PC-3 (cell line): ENCODE results near the gene ATP6V1G2. TPM values are rescaled to one million over a fixed set of nuclear protein-coding genes. Genes with fewer than 3 reads are reported as not detected.

Source experiments
- ATAC-seq: fragments of 200-7000 bp; cut with Tn5 transposase; 2 replicates; pipeline ENCODE4 v1.9.1; 2020; ENCODE audit warnings: mild to moderate bottlenecking, moderate library complexity
- BruUV-seq: library from RNA; stranded (reverse); fragments of 400-500 nt; replicated peaks from 2 replicates; lab custom pipeline; 2021; lab: Mats Ljungman, UMichigan
- CTCF ChIA-PET: fragments of 300-600 bp; sonication (Branson Sonifier 250); formaldehyde crosslinking; loops from one replicate; lab custom pipeline; 2022; ENCODE audit warnings: antibody characterized with exemption; lab: Charles Lee
- POLR2A ChIA-PET: fragments of 300-600 bp; sonication (Branson Sonifier 250); formaldehyde crosslinking; loops from one replicate; lab custom pipeline; 2022; ENCODE audit warnings: antibody characterized with exemption; ENCODE audit not compliant: unreplicated experiment; lab: Charles Lee
- DNase-seq: peaks from one replicate; pipeline ENCODE4 v3.0.0-alpha.2; 2015
- H2AFZ ChIP-seq: fragments of 300-600 bp; sonication (generic); 2 replicates; pipeline ENCODE4 v1.6.0; 2016; ENCODE audit warnings: antibody characterized with exemption, low read length
- H3F3A ChIP-seq: fragments of 300-600 bp; sonication (generic); one replicate; pipeline ENCODE4 v1.6.0; 2017; ENCODE audit warnings: antibody characterized with exemption, low read length, control low read depth, mild to moderate bottlenecking; ENCODE audit not compliant: unreplicated experiment
- H3K27ac ChIP-seq: fragments of 300-600 bp; sonication (generic); 2 replicates; pipeline ENCODE4 v1.5.1; 2016; ENCODE audit warnings: mild to moderate bottlenecking, low read length
- H3K27me3 ChIP-seq: fragments of 300-600 bp; sonication (generic); 2 replicates; pipeline ENCODE4 v1.6.1; 2016; ENCODE audit warnings: low read length, mixed read lengths
- H3K36me3 ChIP-seq: fragments of 300-600 bp; sonication (generic); 2 replicates; pipeline ENCODE4 v1.6.1; 2016; ENCODE audit warnings: low read depth, mixed run types, low read length, mixed read lengths
- H3K4me1 ChIP-seq: fragments of 300-600 bp; sonication (generic); 2 replicates; pipeline ENCODE4 v1.5.1; 2016; ENCODE audit warnings: low read length; ENCODE audit not compliant: insufficient read depth
- H3K4me2 ChIP-seq: fragments of 300-600 bp; sonication (generic); 2 replicates; pipeline ENCODE4 v1.6.0; 2016; ENCODE audit warnings: low read length
- H3K4me3 ChIP-seq: fragments of 300-600 bp; sonication (generic); 2 replicates; pipeline ENCODE4 v1.5.1; 2016; ENCODE audit warnings: mild to moderate bottlenecking, low read length, mixed read lengths
- H3K79me2 ChIP-seq: fragments of 300-600 bp; sonication (generic); 2 replicates; pipeline ENCODE4 v1.6.1; 2017; ENCODE audit warnings: low read length, mixed read lengths
- H3K9ac ChIP-seq: fragments of 300-600 bp; sonication (generic); 2 replicates; pipeline ENCODE4 v1.6.0; 2016; ENCODE audit warnings: mild to moderate bottlenecking, low read length
- H3K9me2 ChIP-seq: fragments of 300-600 bp; sonication (generic); replicated peaks from 2 replicates; pipeline ENCODE4 v1.6.1; 2016; ENCODE audit warnings: mixed run types, low read length, mixed read lengths
- H3K9me3 ChIP-seq: fragments of 300-600 bp; sonication (generic); 2 replicates; pipeline ENCODE4 v1.6.1; 2016; ENCODE audit warnings: low read length, mixed read lengths
- H4K20me1 ChIP-seq: fragments of 300-600 bp; sonication (generic); 2 replicates; pipeline ENCODE4 v1.6.1; 2016; ENCODE audit warnings: low read length, mixed read lengths
- CTCF ChIP-seq: fragments of 300-600 bp; sonication (generic); conservative IDR thresholded peaks from 2 replicates; pipeline ENCODE4 v1.5.1; 2017; ENCODE audit warnings: antibody characterized with exemption, low read depth, mild to moderate bottlenecking, low read length
- EZH2 ChIP-seq: fragments of 300-600 bp; sonication (generic); IDR thresholded peaks from one replicate; pipeline ENCODE4 v1.6.1; 2017; ENCODE audit warnings: antibody characterized with exemption, mild to moderate bottlenecking, low read length; ENCODE audit not compliant: unreplicated experiment
- EZH2phosphoT487 ChIP-seq: fragments of 300-600 bp; sonication (generic); IDR thresholded peaks from 2 replicates; pipeline ENCODE4 v1.6.1; 2018; ENCODE audit warnings: mild to moderate bottlenecking, antibody characterized with exemption, low read length, borderline replicate concordance
- intact Hi-C: fragments of 100-400 bp; cut with micrococcal nuclease; formaldehyde crosslinking; loops from 2 replicates; pipeline ENCODE4 v1.9.0; 2023
- total RNA-seq: library from RNA; depleted of rRNA; stranded (reverse); fragments of >200 nt; gene quantifications from 2 replicates; pipeline ENCODE4 v1.2.3, GENCODE V29; 2014

ATP6V1G2 gene
- total RNA-seq, 1 experiment from 2014 or later, result 1.2 TPM

GRCh38 chr6:31532644-31533454 is 13.6 kb downstream of the ATP6V1G2 start:
- no peaks in the 10 kb centered on the region for H3K27me3 ChIP-seq
- no peak overlapping the region for H3K9ac ChIP-seq
- ChIA-PET CTCF (no interaction called here), POLR2A (no interaction called here)
- H3K79me2 ChIP-seq, result peaks cover 31% of the 10 kb centered on the region
- no peak overlapping the region for H2AFZ ChIP-seq
- intact Hi-C loops, result no loop called here
- no peaks in the 10 kb centered on the region for H3K9me2 ChIP-seq
- DNase-seq (no peak), ATAC-seq (no peak)
- BruUV-seq, result no TSS peak
- no peaks in the 10 kb centered on the region for H3K9me3 ChIP-seq
- peaks cover 75% of the 10 kb centered on the region for H3K36me3 ChIP-seq
- no peak overlapping the region for H3K4me3 ChIP-seq
- H3K4me2 ChIP-seq, result no peak overlapping the region
- H3K4me1 ChIP-seq, result no peaks in the 10 kb centered on the region
- no peak overlapping the region for H3K27ac ChIP-seq
- H4K20me1 ChIP-seq, result peaks cover 35% of the 10 kb centered on the region
- no peak for TF ChIP-seq CTCF
- no peak for TF ChIP-seq EZH2phosphoT487
- no peak for TF ChIP-seq EZH2
- H3F3A ChIP-seq, result no peaks in the 10 kb centered on the region

- Histone ChIP-seq H3K36me3 (peaks cover 68% of the 10 kb centered on the region), H3K9ac (no peak overlapping the region), H3K9me2 (no peaks in the 10 kb centered on the region), H4K20me1 (peaks cover 28% of the 10 kb centered on the region), H2AFZ (no peak overlapping the region), H3K4me3 (no peak overlapping the region), H3F3A (no peaks in the 10 kb centered on the region), H3K4me1 (no peaks in the 10 kb centered on the region), H3K27me3 (no peaks in the 10 kb centered on the region), H3K9me3 (no peaks in the 10 kb centered on the region), H3K27ac (no peak overlapping the region), H3K4me2 (no peak overlapping the region), H3K79me2 (peaks cover 22% of the 10 kb centered on the region)
- CTCF ChIA-PET, result no interaction called here
- TF ChIP-seq EZH2, result no peak
- no peak for TF ChIP-seq CTCF
- no peak for TF ChIP-seq EZH2phosphoT487
- DNase-seq (no peak), ATAC-seq (no peak)
- POLR2A ChIA-PET, result no interaction called here
- intact Hi-C loops, result no loop called here
- no TSS peak for BruUV-seq
These were observed 14.4 kb downstream of the ATP6V1G2 start for GRCh38 chr6:31531771-31532643.
